Measurements from ENCODE around the gene PLAGL1.
"Not testable (repeated sequence)": the region's sequence is repeated elsewhere in the genome, so short reads cannot be mapped to it uniquely, and the experiment has no call there.

PLAGL1 gene

GRCh38 chr6:144008120-144008811 lies at the start of gene PLAGL1:
Gene PLAGL1, minus strand, starts transcription at chr6:144008259. Its CDS starts 60,123 bp downstream, at chr6:143948136.
- DNase-seq = no peak

GRCh38 chr6:144055121-144055931 lies 47.3 kb upstream of the PLAGL1 start:
- no peak for DNase-seq

GRCh38 chr6:144053601-144054000 lies 45.5 kb upstream of the PLAGL1 start:
- DNase-seq = no peak

GRCh38 chr6:144052488-144052887 lies 44.4 kb upstream of the PLAGL1 start:
- DNase-seq = no peak

GRCh38 chr6:144049386-144049785 lies 41.3 kb upstream of the PLAGL1 start:
- DNase-seq = no peak

- DNase-seq = no peak
Observed at GRCh38 chr6:144047688-144048087, 39.6 kb upstream of the PLAGL1 start.

- not testable (repeated sequence) for DNase-seq
Observed at GRCh38 chr6:144046672-144047071, 38.6 kb upstream of the PLAGL1 start.

GRCh38 chr6:144044989-144045388 lies 36.9 kb upstream of the PLAGL1 start:
- DNase-seq = not testable (repeated sequence)

- no peak for DNase-seq
Observed at GRCh38 chr6:144036835-144037195, 28.8 kb upstream of the PLAGL1 start.

- DNase-seq = no peak
Observed at GRCh38 chr6:144036064-144036834, 28.2 kb upstream of the PLAGL1 start.

GRCh38 chr6:144035416-144035815 lies 27.4 kb upstream of the PLAGL1 start:
- DNase-seq = no peak

GRCh38 chr6:144033816-144034735 lies 26.0 kb upstream of the PLAGL1 start:
- no peak for DNase-seq

GRCh38 chr6:144029452-144029851 lies 21.4 kb upstream of the PLAGL1 start:
- DNase-seq = no peak

GRCh38 chr6:144027932-144028587 lies 20.0 kb upstream of the PLAGL1 start:
- no peak for DNase-seq

- DNase-seq = no peak
Observed at GRCh38 chr6:144023216-144023615, 15.2 kb upstream of the PLAGL1 start.

GRCh38 chr6:144019929-144020328 lies 11.9 kb upstream of the PLAGL1 start:
- DNase-seq = no peak

GRCh38 chr6:144017166-144018094 lies 9.4 kb upstream of the PLAGL1 start:
- no peak for DNase-seq

GRCh38 chr6:144013486-144013909 lies 5.4 kb upstream of the PLAGL1 start:
- peak; percentile 25 for DNase-seq

- DNase-seq = no peak
Observed at GRCh38 chr6:144012534-144012933, 4.5 kb upstream of the PLAGL1 start.

GRCh38 chr6:144009628-144010027 lies 1.6 kb upstream of the PLAGL1 start:
- DNase-seq = not testable (repeated sequence)

GRCh38 chr6:144008846-144009245 lies 787 bp upstream of the PLAGL1 start:
- no peak for DNase-seq
